WERI-Rb-1 (cell line): ENCODE measurements around the gene SERPINH1.
"Not testable (repeated sequence)": the region's sequence is repeated elsewhere in the genome, so short reads cannot be mapped to it uniquely, and the experiment has no call there.

Experiments
- DNase-seq: peaks from one replicate; pipeline ENCODE4 v3.0.0-alpha.2; 2020
- H3K27ac ChIP-seq: fragments of 250-450 bp; sonication (Bioruptor Pico); 2 replicates; pipeline ENCODE4 v1.5.1; 2020; ENCODE audit warnings: mild to moderate bottlenecking, moderate library complexity
- H3K27me3 ChIP-seq: fragments of 250-450 bp; sonication (Bioruptor Pico); 2 replicates; pipeline ENCODE4 v1.5.1; 2021; ENCODE audit warnings: mild to moderate bottlenecking, low read depth, moderate library complexity; ENCODE audit not compliant: insufficient read depth, severe bottlenecking
- H3K36me3 ChIP-seq: fragments of 250-450 bp; sonication (Bioruptor Pico); 2 replicates; pipeline ENCODE4 v1.5.1; 2020; ENCODE audit warnings: mild to moderate bottlenecking, moderate library complexity
- H3K4me3 ChIP-seq: 2 replicates; pipeline ENCODE4 v1.5.1; 2011; ENCODE audit warnings: low read depth, mild to moderate bottlenecking, control low read depth, low read length
- H3K9me3 ChIP-seq: fragments of 250-450 bp; sonication (Bioruptor Pico); 2 replicates; pipeline ENCODE4 v1.5.1; 2021; ENCODE audit warnings: mild to moderate bottlenecking, moderate library complexity; ENCODE audit not compliant: severe bottlenecking
- CTCF ChIP-seq: IDR thresholded peaks from 2 replicates; pipeline ENCODE4 v1.5.1; 2011; ENCODE audit warnings: low read depth, mild to moderate bottlenecking, control low read depth, inconsistent platforms, low read length

The SERPINH1 gene

GRCh38 chr11:75583718-75584658 lies 21.9 kb downstream of the SERPINH1 start:
- Histone ChIP-seq H3K36me3 (no peaks in the 10 kb centered on the region), H3K9me3 (no peaks in the 10 kb centered on the region), H3K4me3 (peak overlapping the region; percentile 78), H3K27me3 (no peaks in the 10 kb centered on the region), H3K27ac (peak overlapping the region; percentile 88)
- peak; percentile 83 for DNase-seq
- TF ChIP-seq CTCF = 0 out of 2 replicates have a peak, but pooled peaks have one; percentile 10

- peak; percentile 26 for DNase-seq
- H3K27ac ChIP-seq, H3K9me3 ChIP-seq, H3K27me3 ChIP-seq, H3K4me3 ChIP-seq, H3K36me3 ChIP-seq: not testable (repeated sequence)
Observed at GRCh38 chr11:75584659-75585292, 22.7 kb downstream of the SERPINH1 start.

- Histone ChIP-seq H3K36me3 (no peaks in the 10 kb centered on the region), H3K4me3 (no peak overlapping the region), H3K27me3 (no peaks in the 10 kb centered on the region), H3K9me3 (no peaks in the 10 kb centered on the region), H3K27ac (no peak overlapping the region)
- no peak for DNase-seq
- TF ChIP-seq CTCF = no peak
Observed at GRCh38 chr11:75585293-75585670, 23.2 kb downstream of the SERPINH1 start.

- no peak for TF ChIP-seq CTCF
- DNase-seq = peak; percentile 31
Observed at GRCh38 chr11:75586395-75586794, 24.3 kb downstream of the SERPINH1 start.

GRCh38 chr11:75588051-75588481 lies 26.0 kb downstream of the SERPINH1 start:
- H3K4me3 ChIP-seq = no peak overlapping the region

More at GRCh38 chr11:75586395-75586794, 24.3 kb downstream of the SERPINH1 start:
- no peak overlapping the region for H3K4me3 ChIP-seq
- H3K27me3 ChIP-seq = no peaks in the 10 kb centered on the region
- no peaks in the 10 kb centered on the region for H3K36me3 ChIP-seq
- no peaks in the 10 kb centered on the region for H3K9me3 ChIP-seq
- no peak overlapping the region for H3K27ac ChIP-seq

More at GRCh38 chr11:75588051-75588481, 26.0 kb downstream of the SERPINH1 start:
- DNase-seq = no peak
- no peak for TF ChIP-seq CTCF
- H3K27me3 ChIP-seq = no peaks in the 10 kb centered on the region
- no peaks in the 10 kb centered on the region for H3K36me3 ChIP-seq
- H3K9me3 ChIP-seq = no peaks in the 10 kb centered on the region
- no peak overlapping the region for H3K27ac ChIP-seq
